HG03354 (cell line): ENCODE results near the gene CYFIP1.

Experiments
- ATAC-seq: cut with Tn5 transposase; IDR thresholded peaks from one replicate; pipeline ENCODE4 v1.9.1; 2021; ENCODE audit warnings: mild to moderate bottlenecking; ENCODE audit not compliant: unreplicated experiment, poor library complexity, severe bottlenecking

Gene CYFIP1

DNA sequence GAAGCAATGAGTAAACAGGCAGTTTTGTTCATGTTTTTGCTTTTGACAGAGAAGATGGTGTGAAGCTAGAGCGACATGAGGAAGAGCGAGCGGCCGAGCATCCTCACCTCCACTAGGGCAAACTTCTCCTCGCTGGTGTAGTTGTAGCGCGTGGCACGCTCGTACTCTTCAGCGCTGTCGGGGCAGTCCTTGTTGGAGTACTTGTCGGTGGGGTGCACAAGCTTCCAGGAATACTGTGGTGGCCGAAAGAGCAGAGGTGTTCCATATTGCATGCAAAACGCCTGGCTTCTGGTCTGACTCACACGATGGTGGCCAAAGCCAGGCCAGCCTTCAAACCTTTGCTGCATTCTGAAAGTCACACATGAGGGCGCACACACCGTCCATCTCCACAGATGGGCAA lies 54.3 kb downstream of the CYFIP1 start:
- ATAC-seq: no peak

DNA sequence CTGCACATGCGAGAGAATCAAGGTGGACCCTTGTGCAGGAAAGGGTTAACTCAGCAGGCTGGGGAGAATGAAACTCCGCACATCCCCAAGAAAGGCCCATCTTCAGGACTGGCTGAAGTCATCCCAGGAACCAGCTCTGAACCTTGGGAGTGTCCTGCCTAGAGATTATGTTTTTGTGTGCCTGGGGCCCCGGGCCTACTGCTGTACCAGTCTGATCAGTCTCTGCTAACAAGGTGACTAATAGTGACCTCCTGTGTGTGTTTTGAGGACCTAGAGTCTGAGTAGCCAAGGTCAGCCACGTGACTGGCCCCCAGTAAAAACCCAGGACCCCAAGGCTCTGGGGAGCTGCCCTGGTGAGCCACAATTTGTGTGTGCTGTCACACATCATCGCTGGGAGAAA lies 58.2 kb downstream of the CYFIP1 start:
- no peak for ATAC-seq

DNA sequence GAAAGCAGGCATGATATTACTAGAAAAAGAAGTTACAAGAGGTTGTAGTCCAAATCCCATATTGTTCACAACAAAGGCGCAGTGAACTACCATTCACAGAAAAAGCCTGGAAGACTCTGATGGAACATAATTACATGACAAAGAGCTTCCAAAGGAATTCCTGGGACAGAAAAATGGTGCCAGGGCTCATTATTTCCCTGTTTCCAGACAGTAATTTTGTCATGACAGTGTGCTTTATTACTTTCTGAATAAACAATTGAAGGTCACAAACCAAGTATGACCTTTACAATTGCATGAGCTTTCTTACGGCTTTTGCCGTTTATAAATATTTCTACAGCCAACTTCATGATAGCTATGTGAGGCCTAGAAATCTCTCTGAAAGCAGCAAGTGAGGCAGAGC lies 61.0 kb downstream of the CYFIP1 start:
- no peak for ATAC-seq

DNA sequence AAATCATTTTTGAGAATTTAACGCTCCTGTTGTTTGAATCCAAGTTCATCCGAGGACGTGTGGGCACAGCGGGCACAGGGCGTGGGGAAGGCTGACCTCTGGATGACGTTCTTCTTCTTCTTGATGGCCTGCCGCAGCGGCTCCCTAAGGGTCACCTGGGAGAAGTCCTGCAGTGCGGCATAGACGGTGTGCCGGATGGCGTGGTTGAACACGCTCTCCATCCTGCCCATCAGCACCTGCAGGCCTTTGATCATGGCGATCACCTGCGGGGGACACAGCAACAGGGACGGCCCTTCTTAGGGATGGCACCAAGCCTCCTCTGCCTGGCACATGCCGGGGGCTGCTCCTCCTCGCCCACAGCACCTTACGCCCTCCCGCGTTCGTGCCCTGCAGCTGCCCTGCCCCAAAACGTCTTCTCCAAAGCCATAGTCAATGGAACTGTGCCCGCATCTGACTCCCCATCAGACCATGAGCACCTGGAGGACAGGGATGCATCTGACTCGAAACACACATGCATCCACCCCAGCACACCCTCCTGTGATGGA lies 61.5 kb downstream of the CYFIP1 start:
- ATAC-seq: no peak

DNA sequence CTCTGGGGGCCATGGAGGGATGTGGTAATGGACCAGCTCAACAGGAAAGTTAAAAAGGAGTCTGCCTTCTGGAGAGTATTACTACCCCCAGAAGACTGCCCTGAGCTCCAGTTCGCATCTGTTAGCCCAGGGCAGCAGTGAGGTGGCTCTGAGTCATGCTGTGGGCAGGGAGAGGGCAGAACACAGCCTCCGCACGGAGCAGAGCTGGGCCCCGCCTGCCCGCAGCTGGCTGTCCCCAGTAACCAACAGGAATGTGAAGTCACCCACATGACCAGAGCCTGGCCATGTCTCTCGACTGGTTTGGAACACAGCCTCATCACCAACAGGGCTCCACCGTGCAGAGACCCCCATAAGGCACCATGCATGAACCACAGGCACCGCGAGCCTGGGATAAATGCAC lies 62.1 kb downstream of the CYFIP1 start:
- ATAC-seq: no peak

DNA sequence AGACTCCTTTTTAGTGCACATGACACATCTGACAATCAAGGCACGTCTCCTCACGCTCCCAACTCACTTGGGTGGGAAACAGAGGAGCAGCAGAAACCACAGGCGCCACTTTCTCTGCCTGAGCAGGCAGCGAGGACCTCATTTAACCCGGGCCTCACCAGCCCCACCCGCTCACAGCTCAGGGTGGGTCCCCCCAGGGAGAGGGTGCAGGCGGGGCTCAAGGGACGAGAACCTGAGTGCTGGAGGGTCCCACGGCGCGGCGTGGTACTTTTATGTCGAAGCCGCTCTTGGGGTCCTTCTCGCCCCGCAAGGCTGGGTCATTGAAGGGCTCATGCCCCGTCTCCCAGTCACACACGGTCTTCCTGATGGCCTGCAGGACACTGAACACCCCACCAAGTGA lies 62.6 kb downstream of the CYFIP1 start:
- no peak for ATAC-seq

DNA sequence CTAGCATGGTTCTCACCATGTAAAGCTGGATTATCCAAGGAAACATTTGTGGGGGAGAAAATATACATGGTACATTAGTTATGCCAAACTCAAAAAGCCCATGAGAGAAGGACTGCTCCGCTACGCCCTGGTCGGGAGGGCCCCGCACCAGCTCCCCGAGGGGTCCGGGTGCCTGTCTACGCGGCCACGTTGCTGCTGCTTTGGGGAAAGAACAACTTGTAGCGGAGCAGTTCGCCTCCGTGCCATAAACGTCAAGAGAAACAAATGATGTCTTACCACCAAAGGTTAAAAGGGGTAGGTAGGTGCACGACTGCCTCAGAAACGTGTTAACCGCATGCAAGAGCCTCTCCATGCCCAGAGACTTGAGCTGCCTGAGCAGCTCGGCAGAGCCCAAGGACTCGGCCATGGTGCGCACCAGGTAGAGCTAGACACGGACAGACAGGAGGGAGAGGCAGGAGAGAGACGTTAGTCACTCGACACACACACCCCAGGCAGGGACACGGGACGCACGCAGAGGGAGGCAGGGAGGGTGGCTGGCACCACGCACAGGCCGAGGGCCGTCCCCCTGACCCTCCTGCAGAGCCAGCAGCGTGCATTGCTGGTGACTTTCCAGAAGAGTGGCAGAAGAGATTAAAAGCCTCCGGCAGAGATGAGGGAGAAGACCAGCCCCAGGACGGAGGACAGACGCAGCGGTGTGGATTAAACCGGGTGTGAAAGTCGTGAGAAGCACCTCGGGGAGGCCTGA lies 63.4 kb downstream of the CYFIP1 start:
- no peak for ATAC-seq

DNA sequence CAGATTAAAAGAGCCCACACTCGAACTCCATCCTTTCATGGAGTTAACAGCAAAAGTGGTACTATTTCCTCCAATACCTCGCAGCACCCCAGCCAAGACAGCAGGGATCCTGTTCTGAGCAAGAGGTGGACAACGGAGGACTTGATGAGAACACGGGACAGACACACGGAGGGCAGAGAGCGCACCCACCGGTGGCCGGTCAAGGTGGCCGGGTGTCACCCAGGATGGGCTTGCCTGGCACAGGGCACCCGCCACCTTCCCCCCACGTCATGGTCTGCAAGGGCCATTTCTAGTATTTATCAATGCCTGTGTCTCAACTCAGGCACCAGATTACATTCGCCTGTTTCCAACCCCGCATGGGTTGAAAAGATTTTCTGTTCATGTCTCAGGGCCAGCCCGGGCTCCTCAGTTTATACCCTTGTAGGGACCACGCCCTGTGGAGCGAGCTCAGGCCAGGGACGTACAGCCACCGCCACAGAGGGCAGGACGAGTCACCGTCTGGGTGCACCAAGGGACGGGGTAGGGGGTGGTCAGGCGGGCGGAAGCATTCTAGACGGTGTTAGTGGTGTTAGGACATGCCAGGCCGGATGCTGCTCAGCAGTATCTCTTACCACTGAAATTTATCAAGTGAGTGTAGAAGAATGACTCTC lies 64.2 kb downstream of the CYFIP1 start:
- ATAC-seq: no peak

DNA sequence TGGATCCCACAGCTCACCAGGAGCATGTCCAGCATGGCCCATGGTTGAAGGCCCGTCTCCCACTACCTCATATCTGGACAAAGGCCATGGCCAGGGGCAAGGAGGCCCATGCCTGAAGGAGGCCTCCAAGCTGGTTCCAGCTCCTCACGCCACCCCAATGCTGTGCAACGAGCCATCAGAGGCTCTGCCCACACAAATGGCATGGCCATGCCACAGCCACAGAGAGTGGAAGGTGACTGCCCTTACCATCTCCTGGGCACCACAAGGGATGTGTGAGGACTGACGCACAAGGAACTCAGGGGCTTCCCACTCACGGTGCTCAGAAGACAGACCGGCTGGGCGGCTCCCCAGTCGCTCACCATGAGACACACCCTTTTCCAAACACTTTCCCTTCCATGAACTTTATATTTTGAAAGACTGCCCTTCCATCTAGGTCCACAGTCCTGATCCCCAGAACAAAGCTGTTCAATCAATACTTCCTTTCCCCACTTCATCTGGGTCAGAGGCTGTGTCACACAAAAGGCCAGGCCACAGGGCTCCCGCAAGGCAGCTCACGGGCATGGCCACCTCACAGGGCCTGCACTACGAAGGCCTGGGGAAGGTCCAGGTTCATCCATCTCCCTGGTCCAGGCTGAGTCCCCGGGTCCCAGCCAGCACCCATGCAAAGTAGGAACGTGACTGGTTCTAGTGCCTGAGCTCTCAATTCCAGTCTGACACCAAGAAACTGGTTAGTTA lies 66.4 kb downstream of the CYFIP1 start:
- ATAC-seq: no peak

DNA sequence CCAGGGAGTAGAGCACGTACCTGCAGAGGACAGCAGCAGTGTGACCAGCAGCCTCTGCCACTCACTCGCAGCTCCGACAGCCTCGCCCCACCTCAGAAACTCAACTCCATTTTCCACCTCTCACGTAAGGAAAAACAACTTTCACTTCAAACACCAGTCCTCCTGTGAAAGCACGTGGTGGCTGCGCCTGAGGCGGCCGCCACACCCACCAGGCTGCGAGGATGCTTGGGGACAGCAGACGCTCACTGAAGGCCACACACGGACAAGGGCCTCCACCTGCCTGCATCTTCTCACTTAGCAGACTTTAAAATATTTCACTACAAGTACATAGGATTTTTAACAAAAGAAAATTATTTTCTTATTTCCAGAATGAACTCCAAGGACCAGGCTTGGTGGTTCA lies 67.9 kb downstream of the CYFIP1 start:
- no peak for ATAC-seq

DNA sequence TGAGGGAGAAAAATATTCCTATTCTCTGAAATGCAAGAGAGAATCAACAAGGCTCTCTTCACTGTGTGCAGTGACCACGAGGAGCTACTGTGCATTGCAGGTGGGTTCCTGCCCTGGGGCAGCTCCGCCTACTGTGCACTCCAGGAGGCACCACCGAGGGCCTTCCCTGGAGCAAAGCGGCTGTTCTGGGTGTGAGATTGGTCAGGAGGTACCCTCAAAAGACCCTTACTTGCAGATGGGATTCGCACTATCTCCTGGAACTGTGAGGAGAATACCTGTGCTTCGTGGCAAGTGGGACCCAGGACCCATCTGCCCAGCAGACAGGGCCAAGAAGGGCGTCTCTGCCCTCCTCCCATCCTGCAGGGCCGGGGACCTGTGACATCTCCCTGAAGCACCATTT lies 68.9 kb downstream of the CYFIP1 start:
- ATAC-seq: no peak

DNA sequence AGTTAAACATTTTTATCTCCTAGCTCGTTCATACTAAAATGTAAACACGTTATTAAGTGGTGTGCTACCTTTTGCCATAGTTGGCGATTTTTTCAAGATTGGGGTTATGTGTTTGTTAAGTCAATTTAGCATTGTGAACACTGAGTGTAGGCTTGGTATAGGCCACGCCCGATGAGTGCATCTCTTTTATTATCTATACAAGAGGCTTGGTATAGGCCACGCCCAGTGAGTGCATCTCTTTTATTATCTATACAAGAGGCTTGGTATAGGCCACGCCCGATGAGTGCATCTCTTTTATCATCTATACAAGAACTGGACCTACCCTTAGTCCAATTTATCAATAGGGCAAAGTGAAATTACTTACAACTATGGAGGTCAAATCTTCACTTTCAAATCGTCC lies 71.3 kb downstream of the CYFIP1 start:
- no peak for ATAC-seq

DNA sequence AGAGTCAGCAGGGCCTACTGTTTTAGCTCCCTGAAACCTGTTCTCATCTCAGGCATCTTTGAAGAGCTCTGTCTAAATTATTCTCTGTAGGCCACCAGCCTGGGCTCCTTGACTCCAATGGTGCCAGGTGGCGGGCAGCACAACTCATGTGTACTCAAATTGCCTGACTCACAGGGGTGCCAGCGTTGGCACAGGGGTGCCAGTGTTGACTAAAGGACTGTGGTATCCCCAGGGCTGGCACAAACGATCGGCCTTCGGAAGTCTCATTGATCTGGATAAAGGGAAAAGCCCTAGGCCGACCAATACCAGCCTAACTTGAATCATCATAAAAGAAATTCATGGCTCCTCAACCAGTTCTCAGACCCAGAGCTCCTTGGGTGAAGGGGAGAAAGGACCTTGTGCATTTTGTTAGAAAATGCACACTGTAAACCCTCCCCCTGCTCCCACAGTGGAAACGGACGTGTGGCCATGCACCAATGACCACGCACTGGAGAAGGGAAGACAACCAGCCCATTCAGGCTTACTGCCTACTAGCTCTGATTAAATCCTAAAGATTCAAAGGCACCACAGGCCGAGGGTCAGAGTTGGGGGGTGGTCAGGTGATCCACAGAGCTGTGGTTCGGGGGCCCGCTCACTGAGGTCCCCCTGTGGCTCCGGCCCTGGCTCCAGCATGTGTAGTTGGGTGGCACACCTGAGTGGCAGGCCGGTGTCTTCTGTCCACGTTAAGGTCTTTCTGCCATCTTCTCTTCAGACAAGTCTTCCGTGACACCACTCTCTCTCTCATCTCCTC lies 72.8 kb downstream of the CYFIP1 start:
- ATAC-seq: no peak

DNA sequence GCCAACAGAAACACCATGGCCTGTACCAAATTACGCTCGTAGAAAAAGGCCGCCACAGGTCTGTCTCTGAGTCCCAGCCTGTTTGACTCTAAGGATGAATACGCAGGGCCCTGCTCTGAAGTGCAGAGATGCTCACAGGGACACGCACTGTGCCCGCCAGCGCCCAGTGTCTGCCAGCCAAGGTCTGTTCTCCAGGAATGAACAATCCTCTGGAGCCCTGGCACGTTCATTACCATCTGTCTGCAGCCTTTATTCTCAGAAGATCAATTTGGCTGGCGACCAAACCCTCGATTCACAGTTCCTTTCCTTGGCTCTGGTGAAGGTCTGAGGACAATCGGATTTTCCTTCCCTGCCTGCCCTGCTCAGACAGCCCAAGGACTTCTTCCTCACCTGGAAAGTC lies 75.4 kb downstream of the CYFIP1 start:
- ATAC-seq: no peak

DNA sequence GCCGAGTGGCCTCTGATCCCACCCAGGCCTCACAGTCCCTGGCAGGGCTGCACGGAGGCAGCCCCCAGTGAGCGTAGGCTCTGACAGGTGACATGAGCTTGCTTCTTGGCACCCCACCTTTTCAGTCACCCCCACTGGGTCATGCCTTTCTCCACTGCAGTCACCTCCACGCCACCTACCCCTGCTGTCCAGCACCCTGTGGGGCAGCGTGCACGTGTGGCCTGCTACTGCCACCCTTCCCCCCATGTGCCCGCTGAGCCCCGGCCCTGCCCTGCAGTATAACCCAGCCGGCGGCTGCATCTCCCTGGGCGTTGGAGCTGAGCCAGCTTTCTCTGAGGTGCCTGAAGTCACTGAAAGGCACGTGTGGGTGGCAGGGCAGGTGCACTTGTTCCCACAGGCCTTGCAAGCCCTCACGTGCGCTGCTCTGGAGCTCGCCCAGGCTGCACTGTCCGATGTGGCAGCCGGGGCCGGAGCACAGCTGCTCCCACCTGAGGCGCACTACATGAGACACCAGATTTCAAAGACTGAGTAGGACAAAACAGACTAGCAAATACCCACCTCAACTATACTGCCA lies 76.1 kb downstream of the CYFIP1 start:
- no peak for ATAC-seq

DNA sequence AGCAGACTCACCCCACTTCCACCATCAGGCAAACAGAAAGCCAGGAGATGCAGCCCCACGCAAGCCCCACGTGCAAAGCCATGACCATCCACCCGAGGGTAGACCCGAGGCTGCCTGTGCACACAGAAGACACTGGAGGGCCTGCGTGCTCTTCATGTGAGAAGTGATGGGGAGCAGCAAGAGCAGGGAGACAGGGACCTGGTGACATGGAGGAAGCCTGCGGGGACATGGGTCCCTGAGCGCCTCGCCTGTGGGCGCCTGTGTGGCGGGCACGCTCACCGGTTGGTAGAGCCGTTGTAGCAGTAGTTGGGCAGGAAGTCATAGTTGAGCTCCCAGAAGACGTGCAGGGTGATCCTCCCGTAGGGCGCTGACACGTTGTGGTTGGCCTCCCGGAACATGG lies 76.7 kb downstream of the CYFIP1 start:
- ATAC-seq: no peak

DNA sequence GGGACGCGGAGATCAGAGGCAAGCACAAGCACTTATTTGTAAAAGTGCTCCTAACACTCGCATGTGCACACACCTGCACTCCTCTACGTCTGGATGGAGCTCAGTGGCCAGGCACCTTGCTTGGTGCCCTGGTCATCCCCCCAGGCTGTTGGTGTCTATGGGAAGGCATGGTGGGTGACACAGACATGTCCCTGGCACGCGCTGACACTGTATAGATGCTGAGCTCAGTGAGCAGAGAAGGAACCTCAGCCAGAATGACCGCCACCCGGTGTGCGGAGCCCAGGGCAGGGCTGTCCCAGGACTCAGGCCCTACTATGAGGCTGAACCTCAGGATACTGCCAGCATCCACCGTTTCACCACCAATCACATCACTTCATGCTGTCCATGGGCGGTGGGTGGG lies 77.2 kb downstream of the CYFIP1 start:
- no peak for ATAC-seq

DNA sequence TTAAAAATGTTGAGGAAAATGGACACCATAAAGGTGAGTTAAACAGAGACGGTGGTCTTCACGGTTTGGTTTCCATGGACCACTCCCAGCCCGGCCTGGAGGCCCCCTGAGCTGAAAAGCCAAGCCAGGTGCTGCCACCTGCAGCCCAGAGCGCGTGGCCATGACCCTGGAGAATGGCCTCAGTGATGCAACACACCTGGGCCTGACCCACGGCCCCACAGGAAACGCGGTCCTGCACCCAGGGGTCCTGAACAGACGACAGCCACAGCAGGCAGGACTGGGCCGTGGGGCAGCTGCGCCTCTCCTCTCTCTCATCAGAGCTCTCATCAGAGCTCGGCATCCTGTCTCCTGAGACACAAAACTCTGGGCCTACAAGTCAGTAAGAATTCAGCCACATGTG lies 77.6 kb downstream of the CYFIP1 start:
- ATAC-seq: no peak

DNA sequence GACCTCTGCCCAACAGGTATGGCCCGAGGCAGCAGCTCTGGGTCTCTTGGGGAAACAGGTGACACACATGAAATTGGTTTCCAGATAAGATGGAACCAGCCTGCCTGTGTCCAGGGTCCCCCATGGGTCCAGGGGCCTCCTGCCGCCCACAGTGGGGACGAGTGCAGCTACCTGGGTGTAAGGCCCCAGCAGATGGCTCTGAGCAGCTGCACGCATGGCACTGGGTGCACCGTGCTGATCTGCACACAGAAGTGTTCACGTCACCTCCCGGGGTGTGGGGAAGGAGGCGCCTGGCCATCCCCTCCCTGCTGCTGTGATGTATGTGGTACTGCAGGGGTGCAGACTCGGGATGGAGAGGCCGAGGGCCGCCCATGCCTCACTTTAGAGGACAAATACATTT lies 78.1 kb downstream of the CYFIP1 start:
- ATAC-seq: no peak
